Osteoblast (primary cell): ENCODE data around the gene DDX43. TPM values are rescaled to one million over a fixed set of nuclear protein-coding genes. Genes with fewer than 3 reads are reported as not detected.
"Not testable (repeated sequence)": the region's sequence is repeated elsewhere in the genome, so short reads cannot be mapped to it uniquely, and the experiment has no call there.

Source experiments
- DNase-seq: peaks from one replicate; pipeline ENCODE4 v3.0.0; 2011; ENCODE audit warnings: low spot score, mixed read lengths; ENCODE audit not compliant: insufficient read length; ENCODE audit errors: missing footprints
- H2AFZ ChIP-seq: 2 replicates; pipeline ENCODE4 v1.6.0; 2011; ENCODE audit warnings: mild to moderate bottlenecking, low read length
- H3K27ac ChIP-seq: 2 replicates; pipeline ENCODE4 v1.5.1; 2011; ENCODE audit warnings: mild to moderate bottlenecking, low read depth, low read length, moderate library complexity
- H3K27me3 ChIP-seq: 2 replicates; pipeline ENCODE4 v1.6.0; 2012; ENCODE audit warnings: mild to moderate bottlenecking, control low read depth, inconsistent platforms, low read length, moderate library complexity; ENCODE audit not compliant: insufficient read depth
- H3K36me3 ChIP-seq: 2 replicates; pipeline ENCODE4 v1.5.1; 2011; ENCODE audit warnings: mild to moderate bottlenecking, low read length, control low read depth, moderate library complexity; ENCODE audit not compliant: insufficient read depth
- H3K4me1 ChIP-seq: 2 replicates; pipeline ENCODE4 v1.5.1; 2011; ENCODE audit warnings: mild to moderate bottlenecking, low read length, control low read depth, moderate library complexity; ENCODE audit not compliant: insufficient read depth
- H3K4me2 ChIP-seq: 2 replicates; pipeline ENCODE4 v1.6.0; 2011; ENCODE audit warnings: mild to moderate bottlenecking, low read length; ENCODE audit not compliant: insufficient read depth
- H3K4me3 ChIP-seq: fragments of 200-600 bp; sonication (generic); 3 replicates; pipeline ENCODE4 v1.5.1; 2012; ENCODE audit warnings: mild to moderate bottlenecking, low read length, inconsistent platforms; ENCODE audit not compliant: insufficient read depth
- H3K79me2 ChIP-seq: 2 replicates; pipeline ENCODE4 v1.6.0; 2012; ENCODE audit warnings: mild to moderate bottlenecking, low read length, control low read depth, inconsistent platforms; ENCODE audit not compliant: insufficient read depth
- H3K9me3 ChIP-seq: 2 replicates; pipeline ENCODE4 v1.5.1; 2011; ENCODE audit warnings: low read depth, low read length, control low read depth
- H4K20me1 ChIP-seq: 2 replicates; pipeline ENCODE4 v1.6.0; 2012; ENCODE audit warnings: mild to moderate bottlenecking, low read length, control low read depth; ENCODE audit not compliant: insufficient read depth
- CTCF ChIP-seq: IDR thresholded peaks from 2 replicates; pipeline ENCODE4 v1.5.1; 2011; ENCODE audit warnings: mild to moderate bottlenecking, low read depth, low read length, moderate library complexity; ENCODE audit errors: extremely low read depth
- total RNA-seq: library from RNA; depleted of rRNA; stranded (reverse); fragments of >200 nt; gene quantifications from 2 replicates; pipeline ENCODE4 v1.2.3, GENCODE V29; 2012

Gene DDX43
- total RNA-seq, 1 donor = 8.7 TPM

- no peak for TF ChIP-seq CTCF
These were observed 19.4 kb upstream of the DDX43 start for GRCh38 chr6:73375216-73375615.

GRCh38 chr6:73377225-73377624 is 17.4 kb upstream of the DDX43 start:
- no peak overlapping the region for H3K4me2 ChIP-seq
- no peak for TF ChIP-seq CTCF

More at GRCh38 chr6:73375216-73375615, 19.4 kb upstream of the DDX43 start:
- H3K36me3 ChIP-seq = no peaks in the 10 kb centered on the region
- H3K27ac ChIP-seq = no peak overlapping the region
- no peaks in the 10 kb centered on the region for H4K20me1 ChIP-seq
- peaks cover 5% of the 10 kb centered on the region for H3K9me3 ChIP-seq
- no peaks in the 10 kb centered on the region for H3K4me1 ChIP-seq
- no peak overlapping the region for H3K4me2 ChIP-seq
- H3K27me3 ChIP-seq = no peaks in the 10 kb centered on the region
- no peak overlapping the region for H2AFZ ChIP-seq
- no peaks in the 10 kb centered on the region for H3K79me2 ChIP-seq
- DNase-seq = no peak
- no peak overlapping the region for H3K4me3 ChIP-seq

GRCh38 chr6:73381531-73381930 is 13.1 kb upstream of the DDX43 start:
- not testable (repeated sequence) for H3K4me1 ChIP-seq, H2AFZ ChIP-seq, H3K4me2 ChIP-seq, H3K79me2 ChIP-seq, H3K9me3 ChIP-seq, DNase-seq, H3K27ac ChIP-seq, H3K4me3 ChIP-seq, H3K36me3 ChIP-seq, H3K27me3 ChIP-seq, H4K20me1 ChIP-seq

More at GRCh38 chr6:73377225-73377624, 17.4 kb upstream of the DDX43 start:
- Histone ChIP-seq H3K4me1 (no peaks in the 10 kb centered on the region), H2AFZ (no peak overlapping the region), H3K27ac (no peak overlapping the region), H3K4me3 (no peak overlapping the region), H3K36me3 (no peaks in the 10 kb centered on the region), H3K27me3 (no peaks in the 10 kb centered on the region), H4K20me1 (no peaks in the 10 kb centered on the region), H3K9me3 (peaks cover 3% of the 10 kb centered on the region), H3K79me2 (no peaks in the 10 kb centered on the region)
- DNase-seq = no peak

GRCh38 chr6:73382462-73383113 is 12.0 kb upstream of the DDX43 start:
- Histone ChIP-seq H3K4me3 (no peak overlapping the region), H3K27ac (no peak overlapping the region), H2AFZ (no peak overlapping the region), H4K20me1 (no peaks in the 10 kb centered on the region), H3K9me3 (no peaks in the 10 kb centered on the region), H3K36me3 (no peaks in the 10 kb centered on the region), H3K27me3 (no peaks in the 10 kb centered on the region), H3K4me2 (no peak overlapping the region), H3K4me1 (no peaks in the 10 kb centered on the region), H3K79me2 (no peaks in the 10 kb centered on the region)
- no peak for TF ChIP-seq CTCF
- no peak for DNase-seq
